Gastrocnemius medialis (tissue), 4 donors: ENCODE measurements around the gene MYEF2. TPM values are rescaled to one million over a fixed set of nuclear protein-coding genes. Genes with fewer than 3 reads are reported as not detected.

Experiments used
- ATAC-seq, 2 donors: fragments of 150-250 bp; one replicate each; pipeline ENCODE4 v1.9.1; 2016
- DNase-seq, 2 donors: peaks; one replicate each; pipeline ENCODE4 v3.0.0-alpha.2; 2019
- H3K27ac ChIP-seq, 4 donors: fragments of 200-600 bp; sonication (generic); 1 replicate in 1 of 4; 2 replicates in 3 of 4; pipeline ENCODE4 v1.5.1; 2016 to 2018; ENCODE audit warnings: mild to moderate bottlenecking in 2 of 4, moderate library complexity in 1 of 4
- H3K27me3 ChIP-seq, 3 donors: fragments of 200-600 bp; sonication (generic) in 2 of 3; 1 replicate in 1 of 3; 2 replicates in 2 of 3; pipeline versions ENCODE4 v1.5.1 to v1.6.0; 2016 to 2019; ENCODE audit warnings: mild to moderate bottlenecking in 1 of 3, moderate library complexity in 1 of 3
- H3K36me3 ChIP-seq, 2 donors: fragments of 200-600 bp; sonication (generic) in 1 of 2; one replicate each; pipeline ENCODE4 v1.5.1; 2017 to 2018
- H3K4me1 ChIP-seq, 2 donors: fragments of 200-600 bp; sonication (generic) in 1 of 2; one replicate each; pipeline ENCODE4 v1.5.1; 2016 to 2017; ENCODE audit warnings: mild to moderate bottlenecking in 2 of 2
- H3K4me3 ChIP-seq, 4 donors: fragments of 200-600 bp; sonication (generic) in 3 of 4; 1 replicate in 1 of 4; 2 replicates in 3 of 4; pipeline ENCODE4 v1.5.1; 2016 to 2019; ENCODE audit warnings: mild to moderate bottlenecking in 2 of 4
- H3K9me3 ChIP-seq, 3 donors: fragments of 200-600 bp; sonication (generic) in 2 of 3; 1 replicate in 1 of 3; 2 replicates in 2 of 3; pipeline ENCODE4 v1.5.1; 2016 to 2019
- CTCF ChIP-seq, 5 experiments: fragments of 450-650 bp in 3 of 5; fragments of 200-600 bp in 2 of 5; sonication (generic) in 2 of 5; IDR thresholded peaks in 4 of 5; conservative IDR thresholded peaks in 1 of 5; 1 replicate in 4 of 5; 2 replicates in 1 of 5; pipeline ENCODE4 v1.5.1; 2016 to 2019; ENCODE audit warnings: antibody characterized with exemption in 5 of 5, mild to moderate bottlenecking in 3 of 5, moderate library complexity in 3 of 5
- POLR2A ChIP-seq, 2 donors: fragments of 450-650 bp; IDR thresholded peaks; one replicate each; pipeline ENCODE4 v1.6.1; 2017; ENCODE audit warnings: antibody characterized with exemption in 2 of 2, mild to moderate bottlenecking in 2 of 2, moderate library complexity in 2 of 2
- in situ Hi-C, 4 donors: fragments of 200-750 bp; cut with MboI; loops; one replicate each; pipeline versions ENCODE4 v1.15.0 to v1.8.0; 2017; ENCODE audit warnings: low sequenced_read_pairs in 4 of 4
- intact Hi-C: fragments of 100-400 bp; cut with DNase I; formaldehyde crosslinking; loops from one replicate; pipeline ENCODE4 v1.15.1; 2023; ENCODE audit warnings: low total_unique reads
- total RNA-seq, 4 donors: library from RNA; depleted of rRNA; stranded (reverse); fragments of >200 nt; gene quantifications; one replicate each; pipeline versions ENCODE4 v1.1.0 to v1.2.3, GENCODE V29; 2016

MYEF2 gene
- total RNA-seq, 4 donors from 2014 or later: 0.29 to 4.9 (median 1.9) TPM

- no peaks in the 10 kb centered on the region for H3K4me1 ChIP-seq
- ATAC-seq (no peak), DNase-seq (no peak)
- peaks cover 0 to 3% (median 2%) of the 10 kb centered on the region in 3 donors for H3K27me3 ChIP-seq
- H3K36me3 ChIP-seq: no peaks in the 10 kb centered on the region
- intact Hi-C loops: no loop called here
- no peak for TF ChIP-seq CTCF (IDR thresholded peaks at IDR 0.05 in 4 of 5, conservative IDR thresholded peaks at IDR 0.05 in 1 of 5)
- TF ChIP-seq POLR2A (IDR thresholded peaks at IDR 0.05): no peak
- H3K9me3 ChIP-seq: no peaks in the 10 kb centered on the region
- H3K27ac ChIP-seq: no peak overlapping the region
- H3K4me3 ChIP-seq: no peak overlapping the region
- in situ Hi-C loops: no loop called here
These were observed 68.1 kb downstream of the MYEF2 start for GRCh38 chr15:48109856-48110531.

- Histone ChIP-seq H3K27me3 (peaks cover 0 to 4% (median 2%) of the 10 kb centered on the region in 3 donors), H3K36me3 (no peaks in the 10 kb centered on the region), H3K4me1 (no peaks in the 10 kb centered on the region), H3K9me3 (no peaks in the 10 kb centered on the region), H3K4me3 (no peak overlapping the region), H3K27ac (no peak overlapping the region)
- in situ Hi-C loops: no loop called here
- intact Hi-C loops: no loop called here
- ATAC-seq: no peak
- no peak for DNase-seq
- TF ChIP-seq CTCF (IDR thresholded peaks at IDR 0.05 in 4 of 5, conservative IDR thresholded peaks at IDR 0.05 in 1 of 5): no peak
- TF ChIP-seq POLR2A (IDR thresholded peaks at IDR 0.05): no peak
These were observed 68.9 kb downstream of the MYEF2 start for GRCh38 chr15:48109212-48109611.

- no peak for DNase-seq
- H3K27me3 ChIP-seq: peaks cover 0 to 4% (median 2%) of the 10 kb centered on the region in 3 donors
- ATAC-seq: no peak
- no peak overlapping the region for H3K27ac ChIP-seq
- intact Hi-C loops (no loop called here), in situ Hi-C loops (no loop called here)
- no peaks in the 10 kb centered on the region for H3K36me3 ChIP-seq
- no peaks in the 10 kb centered on the region for H3K4me1 ChIP-seq
- no peaks in the 10 kb centered on the region for H3K9me3 ChIP-seq
- TF ChIP-seq CTCF (IDR thresholded peaks at IDR 0.05 in 4 of 5, conservative IDR thresholded peaks at IDR 0.05 in 1 of 5): no peak
- TF ChIP-seq POLR2A (IDR thresholded peaks at IDR 0.05): no peak
- H3K4me3 ChIP-seq: no peak overlapping the region
These were observed 72.2 kb downstream of the MYEF2 start for GRCh38 chr15:48105936-48106335.

- ATAC-seq: no peak
- intact Hi-C loops: no loop called here
- H3K27me3 ChIP-seq: peaks cover 0 to 4% (median 2%) of the 10 kb centered on the region in 3 donors
These were observed 74.4 kb downstream of the MYEF2 start for GRCh38 chr15:48103647-48104046.

More at GRCh38 chr15:48103647-48104046, 74.4 kb downstream of the MYEF2 start:
- no peak for TF ChIP-seq CTCF (IDR thresholded peaks at IDR 0.05 in 4 of 5, conservative IDR thresholded peaks at IDR 0.05 in 1 of 5)
- no peak for TF ChIP-seq POLR2A (IDR thresholded peaks at IDR 0.05)
- Histone ChIP-seq H3K27ac (no peak overlapping the region), H3K36me3 (no peaks in the 10 kb centered on the region), H3K4me1 (no peaks in the 10 kb centered on the region), H3K9me3 (no peaks in the 10 kb centered on the region), H3K4me3 (no peak overlapping the region)
- in situ Hi-C loops: no loop called here
- no peak for DNase-seq
